Measurements from ENCODE around the gene AJM1. TPM values are rescaled to one million over a fixed set of nuclear protein-coding genes. Genes with fewer than 3 reads are reported as not detected.
A peak's percentile ranks its signal among the peaks of the same experiment; 100 is the strongest.
"Not testable (repeated sequence)": the region's sequence is repeated elsewhere in the genome, so short reads cannot be mapped to it uniquely, and the experiment has no call there.

The AJM1 gene
- total and polyA plus RNA-seq, 4 donors = 0.63 to 26.9 (median 6.2) TPM

GRCh38 chr9:136799079-136799853 is 43.0 kb upstream of the AJM1 start:
- WGBS, 2 donors = 14 to 17% methylated on average over 34 to 35 of the region's 35 CpGs
- Histone ChIP-seq H3K4me1 (ENCODE audit: control insufficient read depth in 1 of 2, insufficient read depth in 2 of 2, low read length in 2 of 2) (no peaks in the 10 kb centered on the region), H3K4me3 (ENCODE audit: low read length in 2 of 2) (no peak overlapping the region), H3K27ac (ENCODE audit: low read depth in 1 of 2, low read length in 2 of 2) (no peak overlapping the region), H3K36me3 (ENCODE audit: control insufficient read depth in 1 of 2, insufficient read depth in 2 of 2, low read length in 1 of 2) (no peaks in the 10 kb centered on the region), H3K9me3 (ENCODE audit: control insufficient read depth, low read length) (no peaks in the 10 kb centered on the region), H3K27me3 (ENCODE audit: control insufficient read depth in 1 of 2, insufficient read depth in 2 of 2, low read length in 1 of 2) (peaks cover 0 to 2% of the 10 kb centered on the region in 2 donors)
- DNase-seq (peak; percentile 48 to 71), ATAC-seq (ENCODE audit: low FRiP score) (no peak)
- intact Hi-C loops (cut with DNase I) = no loop called here

- DNase-seq (peak; percentile 75 to 87), ATAC-seq (ENCODE audit: low FRiP score) (peak; percentile 39)
- 0 to 1% methylated on average over 51 to 63 of the region's 63 CpGs for WGBS, 2 donors
- H3K4me1 ChIP-seq (ENCODE audit: control insufficient read depth in 1 of 2, insufficient read depth in 2 of 2, low read length in 2 of 2) = no peaks in the 10 kb centered on the region
- H3K4me3 ChIP-seq (ENCODE audit: low read length in 2 of 2) = no peak overlapping the region
- intact Hi-C loops (cut with DNase I) = no loop called here
- peaks cover 0 to 2% of the 10 kb centered on the region in 2 donors for H3K27me3 ChIP-seq (ENCODE audit: control insufficient read depth in 1 of 2, insufficient read depth in 2 of 2, low read length in 1 of 2)
- H3K9me3 ChIP-seq (ENCODE audit: control insufficient read depth, low read length) = no peaks in the 10 kb centered on the region
- no peaks in the 10 kb centered on the region for H3K36me3 ChIP-seq (ENCODE audit: control insufficient read depth in 1 of 2, insufficient read depth in 2 of 2, low read length in 1 of 2)
- H3K27ac ChIP-seq (ENCODE audit: low read depth in 1 of 2, low read length in 2 of 2) = no peak overlapping the region
Observed at GRCh38 chr9:136799854-136800657, 42.2 kb upstream of the AJM1 start.

- peaks cover 0 to 2% of the 10 kb centered on the region in 2 donors for H3K27me3 ChIP-seq (ENCODE audit: control insufficient read depth in 1 of 2, insufficient read depth in 2 of 2, low read length in 1 of 2)
- no peaks in the 10 kb centered on the region for H3K4me1 ChIP-seq (ENCODE audit: control insufficient read depth in 1 of 2, insufficient read depth in 2 of 2, low read length in 2 of 2)
- H3K36me3 ChIP-seq (ENCODE audit: control insufficient read depth in 1 of 2, insufficient read depth in 2 of 2, low read length in 1 of 2) = no peaks in the 10 kb centered on the region
- DNase-seq (peak in 1 of 2 donors; percentile 38), ATAC-seq (ENCODE audit: low FRiP score) (no peak)
- no peak overlapping the region for H3K27ac ChIP-seq (ENCODE audit: low read depth in 1 of 2, low read length in 2 of 2)
- WGBS, 2 donors = 79 to 93% methylated on average over 6 of the region's 6 CpGs
- intact Hi-C loops (cut with DNase I) = no loop called here
- H3K4me3 ChIP-seq (ENCODE audit: low read length in 2 of 2) = no peak overlapping the region
- no peaks in the 10 kb centered on the region for H3K9me3 ChIP-seq (ENCODE audit: control insufficient read depth, low read length)
Observed at GRCh38 chr9:136802321-136802720, 40.0 kb upstream of the AJM1 start.

GRCh38 chr9:136803009-136803550 is 39.2 kb upstream of the AJM1 start:
- H3K36me3 ChIP-seq (ENCODE audit: control insufficient read depth in 1 of 2, insufficient read depth in 2 of 2, low read length in 1 of 2); H3K27me3 ChIP-seq (ENCODE audit: control insufficient read depth in 1 of 2, insufficient read depth in 2 of 2, low read length in 1 of 2); intact Hi-C loops (cut with DNase I); H3K4me1 ChIP-seq (ENCODE audit: control insufficient read depth in 1 of 2, insufficient read depth in 2 of 2, low read length in 2 of 2); H3K9me3 ChIP-seq (ENCODE audit: control insufficient read depth, low read length); ATAC-seq (ENCODE audit: low FRiP score); H3K27ac ChIP-seq (ENCODE audit: low read depth in 1 of 2, low read length in 2 of 2); H3K4me3 ChIP-seq (ENCODE audit: low read length in 2 of 2): not testable (repeated sequence)
- peak in 1 of 2 donors; percentile 54 for DNase-seq
- 94 to 95% methylated on average over 7 to 8 of the region's 9 CpGs for WGBS, 2 donors

GRCh38 chr9:136803551-136804508 is 38.4 kb upstream of the AJM1 start:
- intact Hi-C loops (cut with DNase I) = no loop called here
- H3K4me1 ChIP-seq (ENCODE audit: control insufficient read depth in 1 of 2, insufficient read depth in 2 of 2, low read length in 2 of 2) = no peaks in the 10 kb centered on the region
- peaks cover 0 to 2% of the 10 kb centered on the region in 2 donors for H3K27me3 ChIP-seq (ENCODE audit: control insufficient read depth in 1 of 2, insufficient read depth in 2 of 2, low read length in 1 of 2)
- H3K4me3 ChIP-seq (ENCODE audit: low read length in 2 of 2) = no peak overlapping the region
- no peak for ATAC-seq (ENCODE audit: low FRiP score)
- no peaks in the 10 kb centered on the region for H3K9me3 ChIP-seq (ENCODE audit: control insufficient read depth, low read length)
- no peak overlapping the region for H3K27ac ChIP-seq (ENCODE audit: low read depth in 1 of 2, low read length in 2 of 2)
- no peaks in the 10 kb centered on the region for H3K36me3 ChIP-seq (ENCODE audit: control insufficient read depth in 1 of 2, insufficient read depth in 2 of 2, low read length in 1 of 2)
- 95 to 96% methylated on average over 22 of the region's 22 CpGs for WGBS, 2 donors
- peak in 1 of 2 donors; percentile 75 for DNase-seq

GRCh38 chr9:136804509-136805206 is 37.6 kb upstream of the AJM1 start:
- Histone ChIP-seq H3K36me3 (ENCODE audit: control insufficient read depth in 1 of 2, insufficient read depth in 2 of 2, low read length in 1 of 2) (no peaks in the 10 kb centered on the region), H3K27ac (ENCODE audit: low read depth in 1 of 2, low read length in 2 of 2) (no peak overlapping the region), H3K4me3 (ENCODE audit: low read length in 2 of 2) (no peak overlapping the region), H3K9me3 (ENCODE audit: control insufficient read depth, low read length) (no peaks in the 10 kb centered on the region), H3K4me1 (ENCODE audit: control insufficient read depth in 1 of 2, insufficient read depth in 2 of 2, low read length in 2 of 2) (no peaks in the 10 kb centered on the region), H3K27me3 (ENCODE audit: control insufficient read depth in 1 of 2, insufficient read depth in 2 of 2, low read length in 1 of 2) (peaks cover 0 to 2% of the 10 kb centered on the region in 2 donors)
- ATAC-seq (ENCODE audit: low FRiP score) = no peak
- 94 to 95% methylated on average over 20 of the region's 20 CpGs for WGBS, 2 donors
- intact Hi-C loops (cut with DNase I) = loop anchor here in 1 of 2 donors (5.0 kb wide), 1 partner anchor 38 kb away; the partner anchor contains the start of gene AJM1
- peak in 1 of 2 donors; percentile 65 for DNase-seq

- DNase-seq = peak in 1 of 2 donors; percentile 70
- Histone ChIP-seq H3K4me1 (ENCODE audit: control insufficient read depth in 1 of 2, insufficient read depth in 2 of 2, low read length in 2 of 2) (no peaks in the 10 kb centered on the region), H3K9me3 (ENCODE audit: control insufficient read depth, low read length) (no peaks in the 10 kb centered on the region), H3K27ac (ENCODE audit: low read depth in 1 of 2, low read length in 2 of 2) (no peak overlapping the region), H3K36me3 (ENCODE audit: control insufficient read depth in 1 of 2, insufficient read depth in 2 of 2, low read length in 1 of 2) (no peaks in the 10 kb centered on the region), H3K4me3 (ENCODE audit: low read length in 2 of 2) (no peak overlapping the region), H3K27me3 (ENCODE audit: control insufficient read depth in 1 of 2, insufficient read depth in 2 of 2, low read length in 1 of 2) (no peaks in the 10 kb centered on the region)
- ATAC-seq (ENCODE audit: low FRiP score) = no peak
- intact Hi-C loops (cut with DNase I) = loop anchor here in 1 of 2 donors (5.0 kb wide), 1 partner anchor 37 kb away; the partner anchor contains the start of gene AJM1
- 91 to 93% methylated on average over 12 of the region's 12 CpGs for WGBS, 2 donors
Observed at GRCh38 chr9:136805207-136805740, 37.0 kb upstream of the AJM1 start.
